NB4 (cell line): Measurements from ENCODE around the gene ANKS1A.

Experiments
- CTCF ChIP-seq: IDR thresholded peaks from one replicate; pipeline ENCODE4 v1.5.1; 2012; ENCODE audit warnings: low read depth, low read length
- MAX ChIP-seq: IDR thresholded peaks from 2 replicates; pipeline ENCODE4 v1.6.1; 2011; ENCODE audit warnings: low read depth, low read length
- MYC ChIP-seq: IDR thresholded peaks from 2 replicates; pipeline ENCODE4 v1.6.1; 2011; ENCODE audit warnings: low read depth, low read length
- POLR2A ChIP-seq: IDR thresholded peaks from 2 replicates; pipeline ENCODE4 v1.6.1; 2011; ENCODE audit warnings: mild to moderate bottlenecking; ENCODE audit not compliant: insufficient read length; ENCODE audit errors: extremely low read depth

- no peak for TF ChIP-seq POLR2A
- TF ChIP-seq CTCF: no peak
- no peak for TF ChIP-seq MAX
- TF ChIP-seq MYC: no peak
Observed at GRCh38 chr6:35036059-35036827, 147.2 kb downstream of the ANKS1A start.
